ENCODE measurements around the gene ZNF154. TPM values are rescaled to one million over a fixed set of nuclear protein-coding genes. Genes with fewer than 3 reads are reported as not detected.
"Not testable (repeated sequence)": the region's sequence is repeated elsewhere in the genome, so short reads cannot be mapped to it uniquely, and the experiment has no call there.

ZNF154 gene
- total and polyA plus RNA-seq, 7 donors: under 0.01 to 8.4 (median 6.8) TPM; not detected in 1

GRCh38 chr19:57748029-57748428 is 39.0 kb upstream of the ZNF154 start:
- H3K4me1 ChIP-seq: peaks cover 0 to 26% (median 22%) of the 10 kb centered on the region in 4 donors
- H3K4me3 ChIP-seq: peak overlapping the region in 3 of 4 donors; percentile 67 to 88 (median 69)
- peaks cover 0 to 26% (median 18%) of the 10 kb centered on the region in 4 donors for H3K9me3 ChIP-seq
- H3K27ac ChIP-seq: no peak overlapping the region
- H3K27me3 ChIP-seq: no peaks in the 10 kb centered on the region
- no peak for DNase-seq
- peaks cover 19 to 43% (median 34%) of the 10 kb centered on the region in 4 donors for H3K36me3 ChIP-seq
- intact Hi-C loops (cut with DNase I): loop anchor here (5.0 kb wide), 1 partner anchor 69 kb away; no protein-coding TSS in a partner anchor
- no peak for TF ChIP-seq POLR2A (IDR thresholded peaks at IDR 0.05)
- TF ChIP-seq POLR2AphosphoS5 (IDR thresholded peaks at IDR 0.05): no peak
- no peak for TF ChIP-seq CTCF (IDR thresholded peaks at IDR 0.05)
- no peak for TF ChIP-seq EP300 (IDR thresholded peaks at IDR 0.05)
- WGBS, 2 donors: 95 to 98% methylated on average over 3 of the region's 3 CpGs

GRCh38 chr19:57747472-57747807 is 38.4 kb upstream of the ZNF154 start:
- Histone ChIP-seq H3K9me3 (peaks cover 0 to 20% (median 15%) of the 10 kb centered on the region in 4 donors), H3K27me3 (no peaks in the 10 kb centered on the region), H3K27ac (peak overlapping the region in 3 of 4 donors; percentile 82 to 89 (median 84)), H3K36me3 (peaks cover 15 to 37% (median 28%) of the 10 kb centered on the region in 4 donors), H3K4me3 (peak overlapping the region; percentile 67 to 91 (median 78)), H3K4me1 (peaks cover 0 to 26% (median 22%) of the 10 kb centered on the region in 4 donors)
- no peak for TF ChIP-seq CTCF (IDR thresholded peaks at IDR 0.05)
- no peak for TF ChIP-seq POLR2A (IDR thresholded peaks at IDR 0.05)
- no peak for TF ChIP-seq EP300 (IDR thresholded peaks at IDR 0.05)
- TF ChIP-seq POLR2AphosphoS5 (IDR thresholded peaks at IDR 0.05): no peak
- DNase-seq: no peak
- intact Hi-C loops (cut with DNase I): loop anchor here (2.0 to 5.0 kb wide), 2 partner anchors 21 to 70 kb away; partner anchors contain the start of gene ZNF586
- 50 to 64% methylated on average over 6 of the region's 6 CpGs for WGBS, 2 donors

GRCh38 chr19:57746580-57747471 is 37.8 kb upstream of the ZNF154 start, which contains the start of gene ZNF776:
TSS of gene ZNF776 (plus strand) at chr19:57746815. CDS start at chr19:57747059, 244 bp downstream.
- intact Hi-C loops (cut with DNase I): loop anchor here (2.0 to 5.0 kb wide), 2 partner anchors 22 to 70 kb away; partner anchors contain the start of gene ZNF586

GRCh38 chr19:57738770-57739169 is 29.8 kb upstream of the ZNF154 start:
- not testable (repeated sequence) for DNase-seq, H3K9me3 ChIP-seq, H3K27ac ChIP-seq, H3K4me1 ChIP-seq, H3K36me3 ChIP-seq, H3K4me3 ChIP-seq, H3K27me3 ChIP-seq
- WGBS, 2 donors: 95 to 96% methylated on average over 7 of the region's 7 CpGs
- intact Hi-C loops (cut with DNase I): loop anchor here (1.0 to 2.0 kb wide), 2 partner anchors 164 to 417 kb away; no protein-coding TSS in a partner anchor

More at GRCh38 chr19:57746580-57747471, 37.8 kb upstream of the ZNF154 start, which contains the start of gene ZNF776:
- 1 to 2% methylated on average over 51 of the region's 51 CpGs for WGBS, 2 donors
- peaks cover 0 to 26% (median 22%) of the 10 kb centered on the region in 4 donors for H3K4me1 ChIP-seq
- peaks cover 0 to 15% (median 13%) of the 10 kb centered on the region in 4 donors for H3K9me3 ChIP-seq
- peak within 1 kb of the TSS; percentile 82 to 89 (median 84) for H3K27ac ChIP-seq
- peak; percentile 87 for DNase-seq
- TF ChIP-seq POLR2AphosphoS5 (IDR thresholded peaks at IDR 0.05) (peak; percentile 51 to 68 (median 61)), EP300 (IDR thresholded peaks at IDR 0.05) (no peak)
- peaks cover 9 to 31% (median 22%) of the 10 kb centered on the region in 4 donors for H3K36me3 ChIP-seq
- H3K4me3 ChIP-seq: peak within 1 kb of the TSS; percentile 67 to 91 (median 78)
- no peaks in the 10 kb centered on the region for H3K27me3 ChIP-seq

GRCh38 chr19:57738320-57738719 is 29.3 kb upstream of the ZNF154 start:
- H3K27me3 ChIP-seq, H3K4me1 ChIP-seq, H3K4me3 ChIP-seq, H3K36me3 ChIP-seq, H3K9me3 ChIP-seq, H3K27ac ChIP-seq: not testable (repeated sequence)
- intact Hi-C loops (cut with DNase I): loop anchor here (1.0 to 2.0 kb wide), 2 partner anchors 164 to 417 kb away; no protein-coding TSS in a partner anchor
- WGBS, 2 donors: 11 to 33% methylated on average over 10 of the region's 10 CpGs
- TF ChIP-seq CTCF (IDR thresholded peaks at IDR 0.05): peak; percentile 16 to 71 (median 52)
- peak; percentile 68 for DNase-seq
